ENCODE data around the gene CCDC141. TPM values are rescaled to one million over a fixed set of nuclear protein-coding genes. Genes with fewer than 3 reads are reported as not detected.
"Not testable (repeated sequence)": the region's sequence is repeated elsewhere in the genome, so short reads cannot be mapped to it uniquely, and the experiment has no call there.

Gene CCDC141
- total RNA-seq, 4 donors from 2014 or later: 0.08 to 1.3 (median 0.73) TPM

DNA sequence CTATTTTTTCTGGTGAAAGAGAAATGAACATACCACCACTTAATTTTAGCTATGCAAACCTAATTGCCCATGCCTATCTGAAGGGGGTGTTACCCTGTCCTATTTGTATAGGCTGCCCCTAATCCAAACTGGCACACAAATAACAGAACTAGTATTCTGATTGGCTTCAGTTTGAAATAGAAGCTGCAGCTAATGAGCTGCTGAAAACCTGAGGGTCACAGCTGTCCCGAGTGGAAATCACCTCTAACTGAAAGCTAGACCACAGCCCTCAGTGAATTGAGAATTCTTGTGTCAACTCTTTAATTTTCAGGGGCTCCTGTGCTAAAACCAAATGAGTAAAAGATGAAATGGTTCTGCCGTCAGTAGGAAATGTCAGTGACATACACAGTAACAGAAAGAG is 28.7 kb downstream of the CCDC141 start:
- DNase-seq (ENCODE audit: low spot score in 2 of 2): no peak
- Histone ChIP-seq H3K27me3 (no peaks in the 10 kb centered on the region), H3K4me1 (no peaks in the 10 kb centered on the region), H3K36me3 (no peaks in the 10 kb centered on the region), H3K4me3 (no peak overlapping the region), H3K27ac (no peak overlapping the region), H3K9me3 (no peaks in the 10 kb centered on the region)
- TF ChIP-seq, protein P1, sequence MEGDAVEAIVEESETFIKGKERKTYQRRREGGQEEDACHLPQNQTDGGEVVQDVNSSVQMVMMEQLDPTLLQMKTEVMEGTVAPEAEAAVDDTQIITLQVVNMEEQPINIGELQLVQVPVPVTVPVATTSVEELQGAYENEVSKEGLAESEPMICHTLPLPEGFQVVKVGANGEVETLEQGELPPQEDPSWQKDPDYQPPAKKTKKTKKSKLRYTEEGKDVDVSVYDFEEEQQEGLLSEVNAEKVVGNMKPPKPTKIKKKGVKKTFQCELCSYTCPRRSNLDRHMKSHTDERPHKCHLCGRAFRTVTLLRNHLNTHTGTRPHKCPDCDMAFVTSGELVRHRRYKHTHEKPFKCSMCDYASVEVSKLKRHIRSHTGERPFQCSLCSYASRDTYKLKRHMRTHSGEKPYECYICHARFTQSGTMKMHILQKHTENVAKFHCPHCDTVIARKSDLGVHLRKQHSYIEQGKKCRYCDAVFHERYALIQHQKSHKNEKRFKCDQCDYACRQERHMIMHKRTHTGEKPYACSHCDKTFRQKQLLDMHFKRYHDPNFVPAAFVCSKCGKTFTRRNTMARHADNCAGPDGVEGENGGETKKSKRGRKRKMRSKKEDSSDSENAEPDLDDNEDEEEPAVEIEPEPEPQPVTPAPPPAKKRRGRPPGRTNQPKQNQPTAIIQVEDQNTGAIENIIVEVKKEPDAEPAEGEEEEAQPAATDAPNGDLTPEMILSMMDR (IDR thresholded peaks at IDR 0.05): no peak
- TF ChIP-seq POLR2AphosphoS5 (IDR thresholded peaks at IDR 0.05): no peak
- no peak for TF ChIP-seq EP300 (IDR thresholded peaks at IDR 0.05)
- no peak for TF ChIP-seq POLR2A (IDR thresholded peaks at IDR 0.05)
- WGBS: 63% methylated on average over 2 of the region's 2 CpGs

DNA sequence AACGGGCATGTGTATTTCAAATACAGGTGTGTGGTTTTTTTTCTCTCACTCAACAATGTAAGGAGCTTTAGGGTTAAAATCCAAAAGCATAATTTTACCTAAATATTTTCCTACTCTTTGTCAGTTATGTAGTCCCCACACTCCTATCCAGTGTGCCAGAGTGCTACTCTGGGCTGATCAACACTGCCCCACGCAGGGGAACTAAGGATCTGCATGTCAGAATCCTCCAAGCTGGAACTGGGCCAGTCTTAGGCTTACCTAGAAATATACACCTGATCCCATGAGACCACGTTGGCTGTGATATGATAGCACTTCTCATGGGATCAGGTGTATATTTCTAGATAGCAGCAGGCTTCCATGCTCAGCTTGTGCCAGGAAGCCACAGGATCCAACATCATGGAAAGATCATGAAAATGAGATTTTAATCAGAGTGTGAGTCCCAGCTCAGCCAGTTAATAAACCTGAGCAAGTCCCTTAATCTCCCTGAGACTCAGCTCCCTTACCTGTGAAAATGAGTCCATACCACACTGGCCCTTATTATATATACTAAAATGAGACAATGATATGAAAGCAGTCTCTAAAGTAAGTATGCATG is 29.7 kb downstream of the CCDC141 start:
- no peak for DNase-seq (ENCODE audit: low spot score in 2 of 2)
- no peaks in the 10 kb centered on the region for H3K36me3 ChIP-seq
- no peaks in the 10 kb centered on the region for H3K27me3 ChIP-seq
- H3K4me3 ChIP-seq: no peak overlapping the region
- H3K27ac ChIP-seq: no peak overlapping the region
- no peaks in the 10 kb centered on the region for H3K9me3 ChIP-seq
- WGBS: 42% methylated on average over 3 of the region's 3 CpGs
- TF ChIP-seq, protein P1 (IDR thresholded peaks at IDR 0.05): no peak
- no peak for TF ChIP-seq EP300 (IDR thresholded peaks at IDR 0.05)
- TF ChIP-seq POLR2A (IDR thresholded peaks at IDR 0.05): no peak
- no peak for TF ChIP-seq POLR2AphosphoS5 (IDR thresholded peaks at IDR 0.05)
- no peaks in the 10 kb centered on the region for H3K4me1 ChIP-seq

DNA sequence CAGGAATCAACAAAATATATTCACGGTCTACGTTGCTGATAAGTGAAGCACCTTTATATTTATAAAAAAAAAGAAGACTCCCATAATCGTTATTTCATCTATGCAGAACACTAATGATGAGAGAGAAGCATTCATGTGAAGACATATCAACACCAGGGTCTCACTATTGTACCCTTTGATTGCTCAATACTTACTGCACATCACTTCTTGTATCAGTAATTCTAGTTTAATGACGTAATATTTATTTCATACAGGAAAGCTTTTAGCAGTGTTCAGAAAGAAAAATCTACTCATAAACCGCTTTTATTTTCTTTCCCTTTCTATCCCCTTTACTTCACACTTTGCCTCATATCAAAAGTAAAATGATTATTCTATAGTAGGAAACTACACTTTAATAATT is 30.7 kb downstream of the CCDC141 start:
- 96% methylated on average over 5 of the region's 5 CpGs for WGBS
- Histone ChIP-seq H3K36me3 (no peaks in the 10 kb centered on the region), H3K27me3 (no peaks in the 10 kb centered on the region), H3K4me3 (no peak overlapping the region), H3K27ac (no peak overlapping the region), H3K9me3 (peaks cover 3% of the 10 kb centered on the region), H3K4me1 (no peaks in the 10 kb centered on the region)
- TF ChIP-seq POLR2AphosphoS5 (IDR thresholded peaks at IDR 0.05) (no peak), EP300 (IDR thresholded peaks at IDR 0.05) (no peak), POLR2A (IDR thresholded peaks at IDR 0.05) (no peak)
- TF ChIP-seq, protein P1 (IDR thresholded peaks at IDR 0.05): no peak
- DNase-seq (ENCODE audit: low spot score in 2 of 2): no peak

DNA sequence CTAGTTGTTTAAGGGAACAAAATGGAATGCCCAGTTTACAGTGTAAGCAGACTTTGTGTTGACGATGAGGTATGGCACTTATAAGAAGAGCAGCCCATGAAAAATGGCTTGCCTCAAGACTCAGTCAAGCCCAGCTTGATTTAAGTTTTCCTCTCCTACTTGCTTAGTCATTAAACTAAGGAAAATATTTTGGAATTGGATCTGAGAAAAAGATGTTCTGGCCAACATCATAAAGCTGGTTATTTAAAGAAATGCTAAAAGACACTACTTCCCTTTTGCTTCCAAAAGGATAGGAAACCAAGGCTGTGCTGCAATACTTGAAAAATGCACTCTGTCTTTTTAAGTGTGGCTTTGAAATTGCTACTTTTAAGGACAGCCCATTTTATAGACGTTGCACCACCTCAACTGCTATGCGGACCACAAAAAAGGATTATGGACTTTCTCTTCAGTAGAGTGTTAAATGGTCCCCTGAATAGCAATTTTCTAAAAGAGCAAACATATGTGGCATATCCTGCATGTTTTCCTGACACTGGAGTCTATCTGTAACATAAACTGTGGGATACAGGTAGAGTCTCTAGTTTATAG is 32.1 kb downstream of the CCDC141 start:
- Histone ChIP-seq H3K9me3 (peaks cover 3% of the 10 kb centered on the region), H3K27me3 (no peaks in the 10 kb centered on the region), H3K36me3 (no peaks in the 10 kb centered on the region), H3K27ac (no peak overlapping the region), H3K4me1 (no peaks in the 10 kb centered on the region), H3K4me3 (no peak overlapping the region)
- TF ChIP-seq, protein P1 (IDR thresholded peaks at IDR 0.05): no peak
- TF ChIP-seq POLR2AphosphoS5 (IDR thresholded peaks at IDR 0.05) (no peak), EP300 (IDR thresholded peaks at IDR 0.05) (no peak), POLR2A (IDR thresholded peaks at IDR 0.05) (no peak)
- WGBS: 55% methylated on average over 3 of the region's 3 CpGs
- DNase-seq (ENCODE audit: low spot score in 2 of 2): no peak

DNA sequence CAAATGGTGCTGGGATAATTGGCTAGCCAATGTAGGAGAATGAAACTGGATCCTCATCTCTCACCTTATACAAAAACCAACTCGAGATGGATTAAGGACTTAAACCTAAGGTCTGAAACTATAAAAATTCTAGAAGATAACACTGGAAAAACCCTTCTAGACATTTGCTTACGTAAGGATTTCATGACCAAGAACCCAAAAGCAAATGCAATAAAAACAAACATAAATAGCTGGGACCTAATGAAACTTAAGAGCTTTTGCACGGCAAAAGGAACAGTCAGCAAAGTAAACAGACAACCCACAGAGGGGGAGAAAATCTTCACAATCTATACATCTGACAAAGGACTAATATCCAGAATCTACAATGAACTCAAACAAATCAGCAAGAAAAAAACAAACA is 35.7 kb downstream of the CCDC141 start:
- not testable (repeated sequence) for H3K27me3 ChIP-seq; H3K27ac ChIP-seq; H3K4me1 ChIP-seq; H3K4me3 ChIP-seq; H3K9me3 ChIP-seq; DNase-seq (ENCODE audit: low spot score in 2 of 2); H3K36me3 ChIP-seq
- 80% methylated on average over 3 of the region's 3 CpGs for WGBS
